H1 (cell line): Measurements from ENCODE around the gene PLA2G4D. TPM values are rescaled to one million over a fixed set of nuclear protein-coding genes. Genes with fewer than 3 reads are reported as not detected.

Source experiments
- CTCF ChIA-PET: fragments of 300-600 bp; sonication (Branson Sonifier 250); formaldehyde crosslinking; loops from one replicate; lab custom pipeline; 2021; ENCODE audit not compliant: partially characterized antibody; lab: Charles Lee
- POLR2A ChIA-PET: fragments of 300-600 bp; sonication (Branson Sonifier 250); formaldehyde crosslinking; loops from one replicate; lab custom pipeline; 2021; ENCODE audit warnings: inconsistent platforms; ENCODE audit not compliant: partially characterized antibody; lab: Charles Lee
- DNase-seq, 2 experiments: peaks; one replicate each; pipeline versions ENCODE4 v3.0.0 to v3.0.0-alpha.2; 2010 to 2022; ENCODE audit warnings: low spot score in 2 of 2, low read depth in 1 of 2, mixed read lengths in 1 of 2
- FAIRE-seq: peaks from 2 replicates; lab custom pipeline; 2011; peaks lifted over from hg19 to GRCh38; lab: Jason Lieb, UNC
- H2AFZ ChIP-seq: 2 replicates; pipeline ENCODE4 v1.8.1; 2012; ENCODE audit warnings: low read length, inconsistent platforms
- H2AK5ac ChIP-seq: 2 replicates; pipeline ENCODE4 v1.6.1; 2013; ENCODE audit warnings: low read depth, low read length
- H2BK120ac ChIP-seq: replicated peaks from 2 replicates; pipeline ENCODE3; 2013; ENCODE audit warnings: low read depth, low read length, inconsistent platforms
- H2BK12ac ChIP-seq: 2 replicates; pipeline ENCODE4 v1.6.1; 2013; ENCODE audit warnings: low read depth, low read length
- H2BK15ac ChIP-seq: 2 replicates; pipeline ENCODE4 v1.6.1; 2013; ENCODE audit warnings: low read length
- H2BK20ac ChIP-seq: 2 replicates; pipeline ENCODE4 v1.6.1; 2013; ENCODE audit warnings: low read length
- H2BK5ac ChIP-seq: 2 replicates; pipeline ENCODE4 v1.6.1; 2013; ENCODE audit warnings: low read depth, low read length
- H3K14ac ChIP-seq: 2 replicates; pipeline ENCODE4 v1.6.1; 2013; ENCODE audit warnings: inconsistent platforms; ENCODE audit not compliant: insufficient read length
- H3K18ac ChIP-seq: 2 replicates; pipeline ENCODE4 v1.6.1; 2013; ENCODE audit warnings: low read length; ENCODE audit errors: extremely low read depth
- H3K23ac ChIP-seq: 2 replicates; pipeline ENCODE4 v1.6.1; 2013; ENCODE audit warnings: inconsistent platforms; ENCODE audit not compliant: insufficient read length
- H3K23me2 ChIP-seq: 2 replicates; pipeline ENCODE4 v1.6.1; 2013; ENCODE audit warnings: low read depth, low read length
- H3K27ac ChIP-seq: 2 replicates; pipeline ENCODE4 v1.6.1; 2011; ENCODE audit warnings: low read depth, low read length, inconsistent platforms
- H3K27me3 ChIP-seq, 4 experiments: replicated peaks in 1 of 4; 1 replicate in 1 of 4; 2 replicates in 3 of 4; pipeline versions ENCODE4 v1.6.1 to v1.8.1; 2011 to 2013; ENCODE audit warnings: low read length in 3 of 4, mild to moderate bottlenecking in 3 of 4, inconsistent platforms in 2 of 4, mixed read lengths in 2 of 4, moderate library complexity in 1 of 4; ENCODE audit not compliant: control insufficient read depth in 3 of 4, insufficient read depth in 3 of 4; ENCODE audit errors: extremely low read depth in 1 of 4
- H3K36me3 ChIP-seq, 4 experiments: 2 replicates each; pipeline versions ENCODE4 v1.6.1 to v1.8.1; 2011 to 2013; ENCODE audit warnings: mild to moderate bottlenecking in 4 of 4, low read length in 3 of 4, moderate library complexity in 2 of 4, control low read depth in 1 of 4, inconsistent platforms in 1 of 4; ENCODE audit not compliant: insufficient read depth in 4 of 4, control insufficient read depth in 2 of 4
- H3K4ac ChIP-seq: replicated peaks from 2 replicates; pipeline ENCODE3; 2013; ENCODE audit warnings: low read length, low read depth, mixed read lengths, inconsistent platforms; ENCODE audit not compliant: insufficient read length
- H3K4me1 ChIP-seq, 4 experiments: replicated peaks in 1 of 4; 1 replicate in 1 of 4; 2 replicates in 3 of 4; pipeline versions ENCODE4 v1.6.1 to v1.8.1; 2011 to 2013; ENCODE audit warnings: low read length in 3 of 4, inconsistent platforms in 2 of 4, mixed read lengths in 1 of 4; ENCODE audit not compliant: insufficient read depth in 4 of 4, control insufficient read depth in 3 of 4
- H3K4me2 ChIP-seq, 2 experiments: 2 replicates each; pipeline versions ENCODE4 v1.6.1 to v1.8.1; 2011 to 2013; ENCODE audit warnings: low read depth in 2 of 2, low read length in 2 of 2, control low read depth in 1 of 2, inconsistent platforms in 1 of 2, mild to moderate bottlenecking in 1 of 2; ENCODE audit not compliant: insufficient read depth in 1 of 2
- H3K4me3 ChIP-seq, 4 experiments: fragments of 200-600, 300-600 bp in 1 of 4; sonication (generic), shearing (Covaris generic), sonication (Bioruptor Twin) in 1 of 4; 2 replicates each; pipeline versions ENCODE4 v1.5.1 to v1.8.1; 2011 to 2016; ENCODE audit warnings: low read length in 4 of 4, low read depth in 3 of 4, control low read depth in 2 of 4, inconsistent platforms in 2 of 4, mild to moderate bottlenecking in 2 of 4, mixed read lengths in 1 of 4, moderate library complexity in 1 of 4; ENCODE audit not compliant: insufficient read depth in 2 of 4; ENCODE audit errors: extremely low read depth in 1 of 4
- H3K56ac ChIP-seq: replicated peaks from 2 replicates; pipeline ENCODE3; 2013; ENCODE audit warnings: low read depth, mild to moderate bottlenecking, mixed read lengths, low read length, inconsistent platforms; ENCODE audit not compliant: insufficient read length
- H3K79me1 ChIP-seq: 2 replicates; pipeline ENCODE4 v1.6.1; 2013; ENCODE audit warnings: low read depth, low read length, control low read depth
- H3K79me2 ChIP-seq, 2 experiments: 2 replicates each; pipeline versions ENCODE4 v1.6.1 to v1.8.1; 2012 to 2013; ENCODE audit warnings: low read length in 2 of 2, mild to moderate bottlenecking in 2 of 2, inconsistent platforms in 1 of 2; ENCODE audit not compliant: insufficient read depth in 2 of 2, control insufficient read depth in 1 of 2
- H3K9ac ChIP-seq, 4 experiments: replicated peaks in 1 of 4; 1 replicate in 1 of 4; 2 replicates in 3 of 4; pipeline versions ENCODE4 v1.6.1 to v1.8.1; 2011 to 2013; ENCODE audit warnings: low read depth in 3 of 4, low read length in 3 of 4, control low read depth in 2 of 4, mild to moderate bottlenecking in 2 of 4, moderate library complexity in 2 of 4, inconsistent platforms in 1 of 4; ENCODE audit errors: extremely low read depth in 1 of 4
- H3K9me3 ChIP-seq, 2 experiments: 2 replicates each; pipeline versions ENCODE4 v1.6.1 to v1.8.1; 2012 to 2013; ENCODE audit warnings: mild to moderate bottlenecking in 2 of 2, moderate library complexity in 2 of 2, control low read depth in 1 of 2, inconsistent platforms in 1 of 2, low read depth in 1 of 2, low read length in 1 of 2, mixed read lengths in 1 of 2; ENCODE audit not compliant: insufficient read depth in 2 of 2
- H4K20me1 ChIP-seq, 2 experiments: replicated peaks in 1 of 2; 2 replicates each; pipeline versions ENCODE3 to v1.8.1; 2011 to 2013; ENCODE audit warnings: inconsistent platforms in 2 of 2, low read length in 2 of 2, mild to moderate bottlenecking in 1 of 2; ENCODE audit not compliant: insufficient read depth in 2 of 2, control insufficient read depth in 1 of 2
- H4K5ac ChIP-seq: 2 replicates; pipeline ENCODE4 v1.6.1; 2013; ENCODE audit warnings: low read length, low read depth, mixed read lengths, inconsistent platforms; ENCODE audit not compliant: insufficient read length
- H4K8ac ChIP-seq: 2 replicates; pipeline ENCODE4 v1.8.0; 2013; ENCODE audit warnings: mild to moderate bottlenecking, moderate library complexity, low read length, inconsistent platforms; ENCODE audit not compliant: insufficient read depth; ENCODE audit errors: extremely low read depth
- H4K91ac ChIP-seq: replicated peaks from 2 replicates; pipeline ENCODE3; 2013; ENCODE audit warnings: low read length, mixed read lengths, inconsistent platforms; ENCODE audit not compliant: insufficient read length
- CEBPB ChIP-seq: IDR thresholded peaks from 2 replicates; pipeline ENCODE4 v1.6.1; 2012; ENCODE audit warnings: low read depth, low read length
- ZNF274 ChIP-seq: IDR thresholded peaks from 2 replicates; pipeline ENCODE4 v1.7.0; 2012; ENCODE audit warnings: low read length, borderline replicate concordance; ENCODE audit errors: extremely low read depth
- WGBS, 2 experiments: shearing (Covaris generic) in 1 of 2; methylation state at CpG; one replicate each; pipeline versions ENCODE4 v1.1.6 to v1.1.7; 2013 to 2015; ENCODE audit warnings: low lambda C conversion rate in 2 of 2, mixed read lengths in 2 of 2, inconsistent platforms in 1 of 2, low coverage in 1 of 2, missing lambda C conversion rate in 1 of 2; ENCODE audit not compliant: insufficient replicate concordance in 2 of 2, insufficient coverage in 1 of 2, insufficient read length in 1 of 2; ENCODE audit errors: extremely low coverage in 1 of 2, missing lambda C conversion rate in 1 of 2; 5-methylcytosine and 5-hydroxymethylcytosine counted together
- polyA plus RNA-seq, 7 experiments: library from polyadenylated mRNA; depleted of rRNA in 3 of 7; stranded (reverse) in 5 of 7; unstranded in 2 of 7; fragments of >200 nt in 5 of 7; fragments of 200-250 nt in 2 of 7; gene quantifications; 1 replicate in 5 of 7; 2 replicates in 1 of 7; 4 replicates in 1 of 7; pipeline versions ENCODE4 v1.2.1 to v1.2.3, GENCODE V29; 2011 to 2013; ENCODE audit warnings: missing spikeins in 2 of 7, mixed read lengths in 2 of 7
- total RNA-seq: library from RNA; stranded (reverse); fragmentation: NEBNext Ultra II Directional; extraction: Animal tissue kit (Norgen Biotek cat#: 25700); gene quantifications from 2 replicates; pipeline ENCODE4 v1.2.1, GENCODE V29; 2021

The PLA2G4D gene
- total and polyA plus RNA-seq, 2 of the 8 experiments (the other 6 are each of a cell fraction or from before 2014, with no cell fraction given) = 0.07 to 0.18 TPM

DNA sequence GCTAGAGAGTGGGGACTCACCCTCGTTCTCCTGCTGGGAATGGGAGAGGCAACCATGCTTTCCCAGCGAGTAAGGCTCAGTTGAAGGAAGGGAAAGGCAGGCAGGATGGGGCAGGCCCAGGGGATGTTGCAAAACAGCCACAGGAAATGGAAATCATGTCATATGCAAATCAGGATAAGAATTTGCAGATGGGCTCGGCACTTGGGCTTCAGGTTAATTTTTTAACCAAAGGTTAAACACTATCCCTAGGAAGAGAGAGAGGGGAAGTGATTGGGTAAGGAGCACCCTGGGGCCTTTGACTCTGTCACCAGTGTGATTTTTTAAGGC lies 59.0 kb downstream of the PLA2G4D start:
- Histone ChIP-seq H4K91ac (peak overlapping the region; percentile 87), H3K14ac (no peak overlapping the region), H3K36me3 (no peaks in the 10 kb centered on the region), H2BK12ac (peak overlapping the region; percentile 5; the same call in 1 of the 2 replicates), H3K9me3 (peaks cover 0 to 8% of the 10 kb centered on the region in 2 experiments; a peak in 1 of 4 replicates), H3K23ac (no peak overlapping the region), H4K5ac (no peak overlapping the region), H2BK20ac (peak overlapping the region; percentile 97; the same call in 1 of the 2 replicates), H3K4me3 (no peak overlapping the region), H3K23me2 (peaks cover 3% of the 10 kb centered on the region; the same call in 1 of the 2 replicates), H3K79me2 (no peaks in the 10 kb centered on the region), H3K4me2 (peak overlapping the region in 1 of 2 experiments; percentile 22; a peak in 2 of 4 replicates), H3K27ac (no peak overlapping the region), H3K18ac (peak overlapping the region; percentile 62), H3K4ac (peak overlapping the region; percentile 44), H2BK120ac (no peak overlapping the region), H3K56ac (no peak overlapping the region), H4K20me1 (no peaks in the 10 kb centered on the region), H2BK15ac (no peak overlapping the region; the same call in 1 of the 2 replicates), H4K8ac (0 out of 2 replicates have a peak overlapping the region, but pooled peaks have one; percentile 43), H3K4me1 (peaks cover 2 to 4% (median 3%) of the 10 kb centered on the region in 4 experiments; a peak in 5 of 7 replicates), H3K9ac (no peak overlapping the region), H2AFZ (peak overlapping the region; percentile 25), H2AK5ac (no peak overlapping the region; the same call in 1 of the 2 replicates), H3K27me3 (no peaks in the 10 kb centered on the region), H3K79me1 (no peaks in the 10 kb centered on the region), H2BK5ac (peak overlapping the region; percentile 96; the same call in 1 of the 2 replicates)
- no peak for FAIRE-seq
- no peak for DNase-seq
- peak; percentile 71 for TF ChIP-seq CEBPB
- no peak for TF ChIP-seq ZNF274
- ChIA-PET POLR2A (interaction anchor here (1.9 kb wide), 1 partner anchor 8 kb away, joined by 7 read pairs; no protein-coding TSS in a partner anchor), CTCF (interaction anchor here (3.2 kb wide), 1 partner anchor 45 kb away, joined by 18 read pairs; no protein-coding TSS in a partner anchor)
- 42% methylated on average over 3 of the region's 3 CpGs; no CpG with 5 or more reads in 1 of the 2 experiments for WGBS, 2 experiments
